ENCODE measurements around the gene CCR1.

CCR1 gene

DNA sequence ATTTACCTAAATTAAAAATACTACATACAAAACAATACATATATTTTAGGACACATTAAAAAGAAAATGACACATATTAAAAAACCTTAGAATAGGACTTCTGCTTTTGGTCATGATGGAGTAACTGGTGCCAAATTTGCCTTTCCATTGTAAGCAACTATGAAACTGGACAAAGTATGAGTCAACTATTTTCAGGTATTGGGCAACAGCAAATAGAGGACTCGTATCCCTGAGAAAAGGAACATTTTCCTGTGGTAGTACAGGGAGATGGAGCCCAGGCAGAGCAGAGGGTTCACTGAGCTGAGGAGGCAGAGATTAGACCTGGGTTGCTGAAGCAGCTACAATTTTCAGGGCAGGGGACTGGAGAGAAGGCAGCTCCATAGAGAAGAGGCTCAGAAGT lies 14.7 kb downstream of the CCR1 start:
- TF ChIP-seq ZBTB7A (IDR thresholded peaks at IDR 0.05; ENCODE audit: low read depth): no peak
- TF ChIP-seq MAX (IDR thresholded peaks at IDR 0.05): no peak
- no peak for TF ChIP-seq USF1 (IDR thresholded peaks at IDR 0.05)
- TF ChIP-seq NFIC (IDR thresholded peaks at IDR 0.05): no peak
- TF ChIP-seq YY1 (IDR thresholded peaks at IDR 0.05; ENCODE audit: low read depth): no peak
- no peak for TF ChIP-seq EGR1 (IDR thresholded peaks at IDR 0.05)
- no peak for TF ChIP-seq TAF1 (IDR thresholded peaks at IDR 0.05; ENCODE audit: low read depth)
- TF ChIP-seq FOXM1 (IDR thresholded peaks at IDR 0.05; ENCODE audit: borderline replicate concordance, low read depth): no peak
- TF ChIP-seq RAD21 (IDR thresholded peaks at IDR 0.05; ENCODE audit: low read depth): no peak
- TF ChIP-seq TEAD4 (IDR thresholded peaks at IDR 0.05): no peak
- no peak for TF ChIP-seq CREB1 (IDR thresholded peaks at IDR 0.05; ENCODE audit: low read depth)
- no peak for TF ChIP-seq TCF12 (IDR thresholded peaks at IDR 0.05; ENCODE audit: low read depth)
- no peak for TF ChIP-seq REST (IDR thresholded peaks at IDR 0.05; ENCODE audit: low read depth)
- no peak for TF ChIP-seq EP300 (IDR thresholded peaks at IDR 0.05; ENCODE audit: borderline replicate concordance)
- TF ChIP-seq CEBPB (IDR thresholded peaks at IDR 0.05): no peak

GRCh38 chr3:46192939-46193338 lies 15.2 kb downstream of the CCR1 start:
- TF ChIP-seq REST (IDR thresholded peaks at IDR 0.05; ENCODE audit: low read depth) (no peak), FOXM1 (IDR thresholded peaks at IDR 0.05; ENCODE audit: borderline replicate concordance, low read depth) (no peak), MAX (IDR thresholded peaks at IDR 0.05) (no peak), ZBTB7A (IDR thresholded peaks at IDR 0.05; ENCODE audit: low read depth) (no peak), CEBPB (IDR thresholded peaks at IDR 0.05) (no peak), USF1 (IDR thresholded peaks at IDR 0.05) (no peak), YY1 (IDR thresholded peaks at IDR 0.05; ENCODE audit: low read depth) (no peak), CREB1 (IDR thresholded peaks at IDR 0.05; ENCODE audit: low read depth) (no peak), EGR1 (IDR thresholded peaks at IDR 0.05) (no peak), RAD21 (IDR thresholded peaks at IDR 0.05; ENCODE audit: low read depth) (no peak), TAF1 (IDR thresholded peaks at IDR 0.05; ENCODE audit: low read depth) (no peak)

DNA sequence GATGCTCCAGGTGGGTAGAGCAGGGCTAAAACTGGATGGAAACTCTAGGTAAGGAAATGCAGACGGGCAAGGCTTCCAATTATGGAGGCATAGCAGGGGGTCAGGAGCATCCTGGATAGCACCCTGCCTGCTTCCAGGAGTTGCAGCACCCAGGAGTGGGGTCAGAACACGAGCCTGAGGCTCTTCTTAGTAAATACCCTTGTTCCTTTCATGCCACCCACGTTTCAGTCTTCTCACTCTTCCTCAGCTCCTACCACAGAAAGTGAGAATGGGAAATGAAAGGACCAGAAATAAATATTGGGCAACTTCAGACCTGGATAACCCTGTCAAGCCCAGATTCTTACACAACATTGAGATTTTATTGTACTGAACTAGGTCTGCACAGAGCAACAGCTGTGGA lies 16.4 kb downstream of the CCR1 start:
- TF ChIP-seq FOXM1 (IDR thresholded peaks at IDR 0.05; ENCODE audit: borderline replicate concordance, low read depth) (no peak), RAD21 (IDR thresholded peaks at IDR 0.05; ENCODE audit: low read depth) (no peak), YY1 (IDR thresholded peaks at IDR 0.05; ENCODE audit: low read depth) (no peak), TEAD4 (IDR thresholded peaks at IDR 0.05) (no peak), TCF12 (IDR thresholded peaks at IDR 0.05; ENCODE audit: low read depth) (no peak), NFIC (IDR thresholded peaks at IDR 0.05) (no peak), EP300 (IDR thresholded peaks at IDR 0.05; ENCODE audit: borderline replicate concordance) (no peak), USF1 (IDR thresholded peaks at IDR 0.05) (no peak), MAX (IDR thresholded peaks at IDR 0.05) (no peak), EGR1 (IDR thresholded peaks at IDR 0.05) (no peak), TAF1 (IDR thresholded peaks at IDR 0.05; ENCODE audit: low read depth) (no peak), REST (IDR thresholded peaks at IDR 0.05; ENCODE audit: low read depth) (no peak), CREB1 (IDR thresholded peaks at IDR 0.05; ENCODE audit: low read depth) (no peak), CEBPB (IDR thresholded peaks at IDR 0.05) (no peak), ZBTB7A (IDR thresholded peaks at IDR 0.05; ENCODE audit: low read depth) (no peak)

DNA sequence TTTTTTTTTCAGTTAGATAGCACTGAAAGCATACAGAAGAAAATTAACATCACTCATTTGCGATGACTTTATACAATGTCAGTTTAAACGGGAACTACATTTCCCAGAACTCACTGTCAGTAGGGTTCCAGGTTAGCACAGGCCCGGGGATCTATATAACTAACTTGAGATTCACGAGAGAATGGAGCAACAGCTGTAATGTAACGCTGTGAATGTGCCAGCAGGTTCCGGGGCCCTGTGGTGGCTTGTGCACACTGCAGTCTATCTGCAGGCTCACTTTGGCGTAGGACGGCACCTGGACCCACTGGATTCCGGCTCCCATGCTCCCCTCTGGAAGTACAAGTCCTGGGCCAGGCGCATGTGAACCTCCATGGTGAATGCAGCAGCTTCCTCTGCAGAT lies 19.4 kb downstream of the CCR1 start:
- TF ChIP-seq TAF1 (IDR thresholded peaks at IDR 0.05; ENCODE audit: low read depth) (no peak), NFIC (IDR thresholded peaks at IDR 0.05) (no peak)
